Measurements from ENCODE around the gene PPP1R15A.
"Not testable (repeated sequence)": the region's sequence is repeated elsewhere in the genome, so short reads cannot be mapped to it uniquely, and the experiment has no call there.

The PPP1R15A gene

DNA sequence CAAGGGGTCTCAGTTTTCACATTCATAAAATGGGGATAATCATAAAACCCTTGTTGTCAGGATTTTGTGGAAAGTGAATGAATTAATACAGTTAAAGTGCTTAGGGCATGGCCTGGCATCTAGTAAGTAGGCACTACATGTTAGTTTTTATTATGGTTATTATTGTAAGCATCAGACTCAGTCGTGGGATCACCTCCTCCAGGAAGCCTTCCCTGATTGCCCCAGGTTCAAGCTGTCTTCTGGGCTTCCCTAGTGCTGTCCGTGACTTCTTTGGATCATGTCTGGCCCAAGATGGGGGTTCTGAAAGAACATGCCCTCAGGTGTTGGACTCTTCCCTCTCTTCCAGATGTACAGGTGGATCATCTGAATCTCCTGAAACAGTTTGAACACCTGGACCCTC is 38.6 kb downstream of the PPP1R15A start:
- no peak for DNase-seq

DNA sequence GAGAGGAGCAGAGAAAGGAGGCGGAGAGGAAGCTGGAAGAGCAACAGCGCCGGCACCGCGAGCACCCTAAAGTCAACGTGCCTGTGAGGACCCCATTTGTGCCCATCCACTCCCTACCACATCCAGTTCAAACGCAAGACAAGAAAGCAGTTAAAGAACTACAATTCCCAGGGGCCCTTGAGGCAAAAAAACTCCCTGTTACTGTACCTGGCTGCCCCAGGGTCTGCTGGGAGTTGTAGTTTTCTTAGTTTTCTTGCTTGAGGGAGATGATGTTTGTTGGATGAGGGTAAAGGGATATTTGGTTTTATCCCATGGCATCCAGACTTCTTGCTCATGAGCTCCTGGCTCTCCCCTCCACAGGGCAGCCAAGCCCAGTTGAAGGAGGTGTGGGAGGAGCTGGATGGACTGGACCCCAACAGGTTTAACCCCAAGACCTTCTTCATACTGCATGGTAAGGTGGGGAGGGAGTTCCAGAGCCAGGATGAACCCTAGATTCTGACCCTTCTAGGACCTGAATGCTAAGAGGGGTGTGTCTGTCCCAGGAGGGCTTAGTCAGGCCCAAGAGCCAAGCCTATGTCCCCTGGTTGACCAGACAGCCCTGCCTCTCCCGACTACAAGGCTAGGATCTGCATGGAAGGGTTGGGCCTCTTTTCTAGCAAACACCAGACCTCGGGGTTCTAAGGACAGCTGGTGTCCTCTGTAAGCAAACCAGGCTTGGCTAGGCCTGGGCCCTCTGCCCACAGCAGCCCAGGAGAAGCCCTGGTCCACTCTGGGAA is 41.1 kb downstream of the PPP1R15A start:
- DNase-seq = no peak

DNA sequence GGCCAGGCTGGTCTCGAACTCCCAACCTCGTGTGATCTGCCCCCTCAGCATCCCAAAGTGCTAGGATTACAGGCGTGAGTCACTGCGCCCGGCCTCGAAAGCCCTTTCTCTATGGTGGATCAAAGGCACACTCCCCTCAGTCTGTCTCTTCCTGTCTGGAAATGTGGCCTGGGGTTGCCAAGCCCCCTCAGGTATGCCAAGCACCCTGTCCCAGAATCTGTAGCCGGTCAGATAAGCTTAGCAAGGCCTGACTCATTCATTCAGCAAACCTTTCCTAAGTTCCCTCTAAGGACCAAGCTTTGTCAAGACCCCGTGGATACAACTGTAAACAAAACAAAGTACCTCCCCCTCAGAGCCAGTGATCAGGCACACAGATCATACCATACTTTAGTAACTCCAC is 42.0 kb downstream of the PPP1R15A start:
- DNase-seq = no peak

DNA sequence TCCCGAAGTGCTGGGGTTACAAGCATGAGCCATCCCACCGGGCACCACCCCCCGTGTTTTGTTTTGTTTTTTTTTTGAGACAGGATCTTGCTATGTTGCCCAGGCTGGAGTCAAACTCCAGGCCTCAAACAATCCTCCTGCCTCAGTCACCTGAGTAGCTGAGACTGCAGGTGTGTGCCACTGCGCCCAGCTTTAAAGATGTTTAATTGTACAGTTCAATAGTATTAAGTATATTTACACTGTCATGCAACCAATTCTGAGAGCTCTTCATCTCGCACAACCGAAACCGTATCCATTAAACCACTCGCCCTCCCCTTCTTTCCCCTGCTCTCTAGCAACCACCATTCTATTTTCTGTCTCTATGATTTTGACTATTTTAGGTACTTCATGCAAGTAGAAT is 43.5 kb downstream of the PPP1R15A start:
- DNase-seq = peak in 1 of 56 donors; percentile 7

DNA sequence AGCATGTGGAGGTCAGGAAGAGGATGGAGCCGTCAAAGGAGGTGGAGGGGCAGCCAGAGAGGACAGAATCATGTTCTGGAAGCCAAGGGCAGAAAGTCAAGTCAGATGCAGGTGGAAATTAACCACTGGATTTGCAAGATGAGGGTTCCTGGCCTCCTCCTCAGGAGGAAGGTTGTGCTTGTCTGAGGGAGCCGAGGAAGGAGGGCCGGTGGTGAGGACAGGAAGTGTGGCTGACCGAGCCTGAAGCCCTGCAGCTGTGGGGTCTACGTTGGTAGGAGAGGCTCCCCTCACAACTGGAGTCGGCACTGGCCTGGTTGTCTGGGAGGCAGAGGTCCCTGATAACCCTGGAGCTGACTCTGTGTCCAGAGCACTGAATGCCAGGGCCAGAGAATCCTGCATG is 45.9 kb downstream of the PPP1R15A start:
- DNase-seq = no peak

DNA sequence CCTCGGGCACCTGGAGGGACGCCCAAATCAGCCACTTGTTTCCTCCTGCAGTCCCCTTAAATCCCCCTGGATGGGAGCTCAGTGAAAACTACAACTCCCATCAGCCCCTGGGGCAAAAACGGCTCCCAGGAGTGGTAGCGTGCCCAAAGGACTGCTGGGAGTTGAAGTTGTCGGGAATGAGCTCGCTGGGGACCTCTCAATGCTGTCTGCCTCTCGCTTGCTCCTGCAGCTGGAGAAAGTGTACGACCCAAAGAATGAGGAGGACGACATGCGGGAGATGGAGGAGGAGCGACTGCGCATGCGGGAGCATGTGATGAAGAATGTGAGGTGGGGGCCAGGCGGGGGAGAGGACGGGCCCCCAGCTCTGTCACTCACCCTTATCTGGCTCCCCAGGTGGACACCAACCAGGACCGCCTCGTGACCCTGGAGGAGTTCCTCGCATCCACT is 46.6 kb downstream of the PPP1R15A start:
- DNase-seq = peak in 6 of 56 donors; percentile 1 to 29 (median 3)

DNA sequence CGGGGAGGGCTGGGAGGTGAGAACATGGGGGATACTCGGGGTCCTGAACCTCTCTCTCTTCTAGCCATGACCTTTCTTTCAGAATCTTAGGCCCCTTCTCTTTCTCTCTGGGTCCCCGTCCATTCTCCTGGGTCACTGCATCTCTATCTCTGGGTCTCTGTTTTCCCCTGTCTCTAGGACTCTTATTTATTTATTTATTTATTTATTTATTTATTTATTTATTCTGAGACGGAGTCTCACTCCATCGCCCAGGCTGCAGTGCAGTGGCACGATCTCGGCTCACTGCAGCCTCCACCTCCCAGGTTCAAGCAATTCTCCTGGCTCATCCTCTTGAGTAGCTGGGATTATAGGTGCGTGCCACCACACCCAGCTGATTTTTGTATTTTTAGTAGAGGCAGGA is 47.0 kb downstream of the PPP1R15A start:
- DNase-seq = not testable (repeated sequence)

DNA sequence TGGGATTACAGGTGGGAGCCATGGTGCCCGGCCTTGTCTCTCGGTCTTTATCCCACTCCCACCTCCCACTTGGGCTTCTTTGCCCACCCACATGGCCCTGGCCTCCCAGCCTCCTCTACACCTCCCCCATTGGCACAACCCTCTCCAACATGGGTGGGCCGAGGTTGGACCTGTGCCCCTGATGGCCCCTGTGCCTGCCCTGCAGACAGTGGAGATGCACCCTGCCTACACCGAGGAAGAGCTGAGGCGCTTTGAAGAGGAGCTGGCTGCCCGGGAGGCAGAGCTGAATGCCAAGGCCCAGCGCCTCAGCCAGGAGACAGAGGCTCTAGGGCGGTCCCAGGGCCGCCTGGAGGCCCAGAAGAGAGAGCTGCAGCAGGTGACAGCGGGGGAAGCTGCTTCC is 48.7 kb downstream of the PPP1R15A start:
- no peak for DNase-seq

DNA sequence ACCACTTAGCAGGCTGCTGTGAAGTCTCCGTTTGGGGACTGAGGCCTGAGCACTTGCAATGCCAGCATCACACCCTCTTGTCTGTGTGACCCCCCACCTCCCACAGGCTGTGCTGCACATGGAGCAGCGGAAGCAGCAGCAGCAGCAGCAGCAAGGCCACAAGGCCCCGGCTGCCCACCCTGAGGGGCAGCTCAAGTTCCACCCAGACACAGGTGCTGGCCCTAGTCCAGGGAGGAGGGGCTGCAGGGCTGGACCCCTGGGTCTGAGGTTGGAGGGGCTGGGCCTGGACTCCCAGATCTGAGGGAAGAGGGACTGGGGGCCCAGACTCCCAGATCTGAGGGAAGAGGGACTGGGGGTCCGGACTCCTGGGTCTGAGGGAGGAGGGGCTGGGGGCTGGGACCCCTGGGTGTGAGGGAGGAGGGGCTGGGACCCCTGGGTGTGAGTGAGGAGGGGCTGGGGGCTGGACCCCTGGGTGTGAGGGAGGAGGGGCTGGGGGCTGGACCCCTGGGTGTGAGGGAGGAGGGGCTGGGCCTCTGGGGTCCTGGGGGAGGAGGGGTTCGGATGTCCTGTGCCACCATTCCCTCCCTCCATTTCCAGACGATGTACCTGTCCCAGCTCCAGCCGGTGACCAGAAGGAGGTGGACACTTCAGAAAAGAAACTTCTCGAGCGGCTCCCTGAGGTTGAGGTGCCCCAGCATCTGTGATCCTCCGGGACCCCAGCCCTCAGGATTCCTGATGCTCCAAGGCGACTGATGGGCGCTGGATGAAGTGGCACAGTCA is 49.7 kb downstream of the PPP1R15A start:
- DNase-seq = no peak

DNA sequence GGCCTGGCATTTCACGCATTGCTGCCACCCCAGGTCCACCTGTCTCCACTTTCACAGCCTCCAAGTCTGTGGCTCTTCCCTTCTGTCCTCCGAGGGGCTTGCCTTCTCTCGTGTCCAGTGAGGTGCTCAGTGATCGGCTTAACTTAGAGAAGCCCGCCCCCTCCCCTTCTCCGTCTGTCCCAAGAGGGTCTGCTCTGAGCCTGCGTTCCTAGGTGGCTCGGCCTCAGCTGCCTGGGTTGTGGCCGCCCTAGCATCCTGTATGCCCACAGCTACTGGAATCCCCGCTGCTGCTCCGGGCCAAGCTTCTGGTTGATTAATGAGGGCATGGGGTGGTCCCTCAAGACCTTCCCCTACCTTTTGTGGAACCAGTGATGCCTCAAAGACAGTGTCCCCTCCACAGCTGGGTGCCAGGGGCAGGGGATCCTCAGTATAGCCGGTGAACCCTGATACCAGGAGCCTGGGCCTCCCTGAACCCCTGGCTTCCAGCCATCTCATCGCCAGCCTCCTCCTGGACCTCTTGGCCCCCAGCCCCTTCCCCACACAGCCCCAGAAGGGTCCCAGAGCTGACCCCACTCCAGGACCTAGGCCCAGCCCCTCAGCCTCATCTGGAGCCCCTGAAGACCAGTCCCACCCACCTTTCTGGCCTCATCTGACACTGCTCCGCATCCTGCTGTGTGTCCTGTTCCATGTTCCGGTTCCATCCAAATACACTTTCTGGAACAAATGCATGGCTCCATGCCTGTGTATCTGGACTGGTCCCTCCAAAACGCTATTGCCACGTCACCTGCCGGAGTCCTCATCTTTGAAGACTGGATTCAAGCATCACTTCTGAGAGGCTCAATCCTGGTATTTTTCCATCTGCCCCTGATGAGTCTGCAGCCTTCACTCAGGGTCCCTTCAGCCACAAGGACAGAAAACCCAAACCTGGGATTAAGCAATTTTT is 50.6 kb downstream of the PPP1R15A start:
- DNase-seq = no peak

DNA sequence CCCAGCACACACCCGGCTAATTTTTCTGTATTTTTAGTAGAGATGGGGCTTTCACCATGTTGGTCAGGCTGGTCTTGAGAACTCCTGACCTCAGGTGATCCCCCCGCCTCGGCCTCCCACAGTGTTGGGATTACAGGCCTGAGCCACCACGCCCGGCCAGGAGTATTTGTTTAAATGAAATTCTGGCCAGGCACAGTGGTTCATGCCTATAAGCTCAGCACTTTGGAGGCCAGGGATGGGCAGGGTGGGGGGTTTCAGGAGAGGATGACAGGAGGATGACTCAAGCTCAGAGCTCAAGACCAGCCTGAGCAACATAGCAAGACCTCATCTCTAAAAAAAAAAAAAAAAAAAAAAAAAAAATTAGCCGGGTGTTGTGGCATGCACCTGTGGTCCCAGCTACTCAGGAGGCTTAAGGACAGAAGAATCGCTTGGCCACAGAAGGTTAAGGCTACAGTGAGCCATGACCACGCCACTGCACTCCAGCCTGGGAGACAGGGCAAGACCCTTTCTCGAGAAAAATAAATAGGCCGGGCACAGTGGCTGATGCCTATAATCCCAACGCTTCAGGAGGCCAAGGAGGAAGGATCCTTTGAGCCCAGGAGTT is 53.1 kb downstream of the PPP1R15A start:
- no peak for DNase-seq
